Fibroblast of pulmonary artery (primary cell): ENCODE results near the gene HOXB3.

Experiments used
- DNase-seq: peaks from one replicate; pipeline ENCODE4 v3.0.0-alpha.2; 2010; ENCODE audit warnings: low read depth
- H3K4me3 ChIP-seq: replicated peaks from 2 replicates; pipeline ENCODE4 v1.5.1; 2011; ENCODE audit warnings: low read depth, mild to moderate bottlenecking, control low read depth, low read length, moderate library complexity
- CTCF ChIP-seq: IDR thresholded peaks from 2 replicates; pipeline ENCODE4 v1.5.1; 2011; ENCODE audit warnings: mild to moderate bottlenecking, control low read depth, low read length, inconsistent platforms; ENCODE audit errors: missing control alignments

HOXB3 gene

GRCh38 chr17:48555258-48556228 is 34.5 kb downstream of the HOXB3 start:
- H3K4me3 ChIP-seq: peak overlapping the region; percentile 43
- TF ChIP-seq CTCF: no peak

GRCh38 chr17:48554412-48555257 is 35.4 kb downstream of the HOXB3 start:
- peak overlapping the region; percentile 43 for H3K4me3 ChIP-seq
- TF ChIP-seq CTCF: no peak
- DNase-seq: no peak

More at GRCh38 chr17:48555258-48556228, 34.5 kb downstream of the HOXB3 start:
- DNase-seq: peak; percentile 86

GRCh38 chr17:48553826-48554225 is 36.2 kb downstream of the HOXB3 start:
- DNase-seq: no peak
- no peak for TF ChIP-seq CTCF
- no peak overlapping the region for H3K4me3 ChIP-seq

- no peak overlapping the region for H3K4me3 ChIP-seq
- no peak for DNase-seq
- no peak for TF ChIP-seq CTCF
Measured at GRCh38 chr17:48553190-48553547, 36.9 kb downstream of the HOXB3 start.

GRCh38 chr17:48552466-48553189 is 37.4 kb downstream of the HOXB3 start:
- no peak overlapping the region for H3K4me3 ChIP-seq
- no peak for DNase-seq
- no peak for TF ChIP-seq CTCF

- no peak overlapping the region for H3K4me3 ChIP-seq
- no peak for TF ChIP-seq CTCF
- no peak for DNase-seq
Measured at GRCh38 chr17:48551596-48552465, 38.2 kb downstream of the HOXB3 start.
